ENCODE measurements around the gene KRTAP5-4. TPM values are rescaled to one million over a fixed set of nuclear protein-coding genes. Genes with fewer than 3 reads are reported as not detected.
"Not testable (repeated sequence)": the region's sequence is repeated elsewhere in the genome, so short reads cannot be mapped to it uniquely, and the experiment has no call there.

KRTAP5-4 gene
- total RNA-seq, 2 donors from 2014 or later, result not detected

DNA sequence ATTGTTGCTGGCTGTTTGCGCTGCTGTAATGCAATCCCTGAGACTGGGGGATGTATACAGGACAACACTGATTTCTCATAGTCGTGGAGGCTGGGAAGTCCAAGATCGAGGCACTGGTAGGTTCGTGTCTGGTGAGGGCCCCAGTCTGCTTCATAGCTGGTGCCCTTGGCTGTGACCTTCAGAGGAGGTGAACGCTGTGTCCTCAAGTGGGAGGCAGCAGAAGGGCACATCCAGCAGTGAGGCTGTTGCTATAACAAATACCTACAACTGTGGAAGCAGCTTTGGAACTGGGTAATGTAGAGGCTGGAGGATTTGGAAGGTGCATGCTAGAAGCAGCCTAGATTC is 29.0 kb upstream of the KRTAP5-4 start:
- H3K4me3 ChIP-seq, result no peak overlapping the region
- no peaks in the 10 kb centered on the region for H3K9me3 ChIP-seq
- H3K4me1 ChIP-seq, result peaks cover 5% of the 10 kb centered on the region
- H3K27me3 ChIP-seq, result no peaks in the 10 kb centered on the region
- ATAC-seq (no peak), DNase-seq (no peak)
- no peaks in the 10 kb centered on the region for H3K36me3 ChIP-seq (replicated peaks in 1 of 2; ENCODE audit: insufficient read depth in 1 of 2, low read depth in 2 of 2)
- H3K27ac ChIP-seq, result no peak overlapping the region
- TF ChIP-seq POLR2A (IDR thresholded peaks at IDR 0.05), result no peak
- no peak for TF ChIP-seq CTCF (IDR thresholded peaks at IDR 0.05)
- intact Hi-C loops (cut with DNase I), result loop anchor here (10.0 kb wide), 1 partner anchor 504 kb away; no protein-coding TSS in a partner anchor
- 51 to 57% methylated on average over 4 to 5 of the region's 5 CpGs for WGBS, 2 donors

GRCh38 chr11:1650034-1650917 is 28.3 kb upstream of the KRTAP5-4 start:
- DNase-seq, result no peak
- 55 to 76% methylated on average over 12 to 15 of the region's 15 CpGs for WGBS, 2 donors
- no peak for TF ChIP-seq POLR2A (IDR thresholded peaks at IDR 0.05)
- no peak for TF ChIP-seq CTCF (IDR thresholded peaks at IDR 0.05)
- H3K36me3 ChIP-seq (replicated peaks in 1 of 2; ENCODE audit: insufficient read depth in 1 of 2, low read depth in 2 of 2), result no peaks in the 10 kb centered on the region
- H3K27ac ChIP-seq, result no peak overlapping the region
- H3K4me1 ChIP-seq, result peaks cover 5% of the 10 kb centered on the region
- intact Hi-C loops (cut with DNase I), result loop anchor here (10.0 kb wide), 1 partner anchor 505 kb away; no protein-coding TSS in a partner anchor
- H3K4me3 ChIP-seq, result no peak overlapping the region
- ATAC-seq, result no peak
- H3K9me3 ChIP-seq, result no peaks in the 10 kb centered on the region
- H3K27me3 ChIP-seq, result no peaks in the 10 kb centered on the region

DNA sequence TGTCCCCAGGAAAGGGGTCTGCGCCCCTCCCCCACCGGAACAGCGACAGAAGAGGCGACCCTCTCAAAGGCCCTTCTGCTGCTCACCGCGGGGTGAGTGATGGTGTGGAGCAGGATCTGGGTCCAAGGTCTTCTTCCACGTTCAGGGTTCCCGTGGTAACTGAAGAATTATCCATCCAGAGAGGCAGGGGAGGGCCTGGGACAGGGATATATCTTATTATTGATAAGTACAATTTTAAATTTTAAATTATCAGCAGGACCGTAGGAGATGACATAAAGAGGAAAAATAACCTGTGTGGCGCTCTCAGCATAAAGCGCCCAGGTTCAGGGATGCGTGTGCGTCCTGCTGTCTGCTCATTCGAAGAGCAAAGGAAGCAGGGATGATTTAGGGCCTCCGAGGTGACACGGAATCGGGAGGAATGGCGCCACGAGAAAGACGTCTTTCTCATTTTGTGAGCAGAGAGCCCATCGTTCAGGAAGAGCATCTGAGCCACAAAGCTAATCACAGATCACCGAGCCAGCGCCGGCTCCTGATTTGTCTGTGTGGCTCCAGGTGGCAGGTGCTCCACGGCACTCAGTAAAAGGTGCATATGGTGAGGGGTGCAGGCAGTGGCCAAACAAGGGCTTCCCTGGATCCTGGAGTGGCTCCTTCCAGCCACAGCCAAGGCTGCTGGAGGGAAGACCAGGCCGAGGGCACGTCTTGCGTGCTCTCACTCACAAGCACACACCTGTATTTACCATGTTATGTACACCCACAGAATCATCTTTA is 26.9 kb upstream of the KRTAP5-4 start:
- Histone ChIP-seq H3K4me1 (peaks cover 5% of the 10 kb centered on the region), H3K4me3 (no peak overlapping the region), H3K27me3 (no peaks in the 10 kb centered on the region), H3K27ac (no peak overlapping the region), H3K36me3 (replicated peaks in 1 of 2; ENCODE audit: insufficient read depth in 1 of 2, low read depth in 2 of 2) (no peaks in the 10 kb centered on the region), H3K9me3 (no peaks in the 10 kb centered on the region)
- 69 to 77% methylated on average over 24 to 28 of the region's 28 CpGs for WGBS, 2 donors
- ATAC-seq (no peak), DNase-seq (no peak)
- no peak for TF ChIP-seq CTCF (IDR thresholded peaks at IDR 0.05)
- intact Hi-C loops (cut with DNase I), result no loop called here

DNA sequence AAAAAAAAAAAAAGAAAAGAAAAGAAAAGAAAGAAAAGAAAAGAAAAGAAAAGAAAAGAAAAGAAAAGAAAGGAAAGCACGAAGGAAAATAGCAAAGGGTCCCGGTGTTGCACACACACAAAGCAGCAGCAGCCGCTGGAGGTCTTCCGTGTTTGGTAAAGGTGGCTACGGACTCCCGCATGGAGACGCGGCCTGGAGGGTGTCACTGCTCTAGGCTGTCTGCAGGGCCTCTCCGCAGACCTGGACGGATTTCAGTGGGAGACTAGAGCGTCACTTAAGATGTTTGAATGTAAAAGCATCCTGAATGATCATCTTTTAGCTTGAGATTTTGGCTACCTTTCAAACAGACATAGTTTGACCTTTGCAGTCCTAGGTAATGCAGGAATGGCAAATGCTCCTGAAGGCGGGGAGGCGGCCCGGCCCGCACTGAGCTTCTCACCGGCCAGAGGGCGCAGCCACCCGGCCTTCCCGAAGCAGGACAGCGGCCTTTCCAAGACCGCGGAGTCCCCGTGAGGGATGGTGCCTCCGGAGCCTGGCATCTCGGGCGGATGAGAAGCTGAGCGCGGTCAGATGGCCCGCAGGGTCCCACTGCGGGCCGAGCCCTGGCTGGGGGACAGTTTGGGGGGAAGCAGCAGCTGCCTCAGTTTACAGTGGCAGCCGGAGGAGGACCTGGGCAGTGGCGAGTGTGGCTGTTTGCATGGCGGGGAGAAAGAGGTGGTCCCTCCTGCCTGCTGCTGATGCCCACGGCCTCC is 26.1 kb upstream of the KRTAP5-4 start:
- DNase-seq (no peak), ATAC-seq (no peak)
- intact Hi-C loops (cut with DNase I), result no loop called here
- Histone ChIP-seq H3K9me3 (no peaks in the 10 kb centered on the region), H3K27ac (no peak overlapping the region), H3K36me3 (replicated peaks in 1 of 2; ENCODE audit: insufficient read depth in 1 of 2, low read depth in 2 of 2) (no peaks in the 10 kb centered on the region), H3K4me3 (no peak overlapping the region), H3K27me3 (no peaks in the 10 kb centered on the region), H3K4me1 (peaks cover 5% of the 10 kb centered on the region)
- no peak for TF ChIP-seq CTCF (IDR thresholded peaks at IDR 0.05)
- no peak for TF ChIP-seq POLR2A (IDR thresholded peaks at IDR 0.05)
- WGBS, 2 donors, result 85 to 89% methylated on average over 27 to 33 of the region's 35 CpGs

DNA sequence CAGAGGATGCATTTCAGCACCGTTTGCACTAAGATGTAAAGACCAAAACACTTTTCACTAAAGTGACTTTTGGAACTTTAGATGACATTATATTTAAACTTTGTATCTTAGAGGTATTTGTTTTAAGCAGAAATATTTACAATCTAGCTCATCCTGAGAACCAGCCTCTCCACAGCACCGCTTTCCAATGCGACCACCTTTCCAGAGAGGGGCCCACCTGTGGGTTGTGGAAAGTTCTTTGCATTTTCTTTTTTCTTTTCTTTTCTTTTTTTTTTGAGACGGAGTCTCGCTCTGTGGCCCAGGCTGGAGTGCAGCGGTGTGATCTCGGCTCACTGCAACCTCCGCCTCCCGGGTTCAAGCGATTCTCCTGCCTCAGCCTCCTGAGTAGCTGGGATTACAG is 24.6 kb upstream of the KRTAP5-4 start:
- H3K27me3 ChIP-seq; H3K4me3 ChIP-seq; H3K27ac ChIP-seq; H3K4me1 ChIP-seq; intact Hi-C loops (cut with DNase I); H3K36me3 ChIP-seq (replicated peaks in 1 of 2; ENCODE audit: insufficient read depth in 1 of 2, low read depth in 2 of 2); H3K9me3 ChIP-seq; DNase-seq; ATAC-seq: not testable (repeated sequence)
- 72 to 87% methylated on average over 9 to 10 of the region's 10 CpGs for WGBS, 2 donors
